ENCODE results near the gene RBP5. TPM values are rescaled to one million over a fixed set of nuclear protein-coding genes. Genes with fewer than 3 reads are reported as not detected.

The RBP5 gene
- total RNA-seq, 1 experiment from 2014 or later = not detected

DNA sequence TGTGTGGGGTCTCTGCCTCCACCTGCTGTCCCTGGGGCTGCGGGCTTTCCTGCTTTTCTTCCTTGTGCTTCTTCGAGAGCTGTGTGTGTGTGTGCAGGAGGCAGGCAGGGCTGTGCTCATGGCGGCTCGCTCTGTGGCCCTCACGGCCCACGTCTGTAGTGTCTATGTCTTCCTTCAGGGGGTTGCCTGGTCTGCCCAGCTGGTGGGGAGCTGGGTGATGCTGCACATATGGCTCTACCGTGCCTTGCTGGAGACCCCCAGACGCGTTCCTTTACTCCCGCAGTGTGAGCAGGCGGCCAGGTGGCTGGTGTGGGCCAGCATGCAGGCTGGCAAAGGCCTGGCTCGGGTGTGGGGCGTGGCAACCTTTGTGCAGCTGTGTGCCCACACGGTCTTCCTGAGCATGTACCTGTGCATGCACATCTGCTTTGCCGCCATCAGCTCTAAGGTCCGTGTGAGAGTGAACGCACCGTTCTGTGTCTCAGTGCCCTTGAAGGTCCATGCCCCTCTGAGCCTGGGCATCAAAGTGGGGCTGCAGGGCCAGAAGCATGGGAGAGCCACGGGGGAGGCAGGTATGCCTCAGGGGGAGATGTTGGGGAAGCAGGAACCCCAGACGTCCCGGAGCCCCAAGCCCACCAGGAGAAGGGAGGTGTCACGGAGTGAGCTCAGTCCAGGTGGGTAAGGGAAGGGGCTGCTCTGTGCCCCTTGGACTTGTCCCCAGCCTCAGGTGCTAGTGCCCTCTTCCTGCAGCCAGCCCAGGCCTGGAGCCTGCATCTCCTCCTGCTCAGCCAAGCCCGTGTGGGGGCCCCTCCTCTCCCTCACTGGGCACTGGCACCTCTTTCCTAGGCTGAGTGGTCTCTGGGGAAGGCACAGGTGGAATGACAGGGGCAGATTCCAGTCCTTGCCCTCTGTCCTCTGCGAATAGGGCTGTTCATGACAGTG is 27.8 kb upstream of the RBP5 start:
- H3K27ac ChIP-seq (ENCODE audit: low read depth, low read length, poor library complexity, severe bottlenecking) = no peak overlapping the region
- H3K4me3 ChIP-seq (ENCODE audit: low read depth, low read length, poor library complexity, severe bottlenecking) = no peak overlapping the region
- no TSS peak for BruUV-seq (replicated peaks)
- intact Hi-C loops (cut with micrococcal nuclease; ENCODE audit: unreplicated experiment) = no loop called here
- no peaks in the 10 kb centered on the region for H3K27me3 ChIP-seq (replicated peaks; ENCODE audit: insufficient read depth, low read depth, low read length, poor library complexity)
- H3K4me1 ChIP-seq (ENCODE audit: insufficient read depth, low read length, poor library complexity, severe bottlenecking) = no peaks in the 10 kb centered on the region
- DNase-seq (ENCODE audit: low spot score) = no peak
- ChIA-PET POLR2A (ENCODE audit: low non-redundant PET) (no interaction called here), CTCF (no interaction called here)
- no peaks in the 10 kb centered on the region for H3K36me3 ChIP-seq (ENCODE audit: insufficient read depth, low read length, poor library complexity, severe bottlenecking)
- TF ChIP-seq EZH2 (IDR thresholded peaks at IDR 0.05; ENCODE audit: borderline replicate concordance, low read depth, low read length, poor library complexity, severe bottlenecking) = no peak
- TF ChIP-seq, protein P1, sequence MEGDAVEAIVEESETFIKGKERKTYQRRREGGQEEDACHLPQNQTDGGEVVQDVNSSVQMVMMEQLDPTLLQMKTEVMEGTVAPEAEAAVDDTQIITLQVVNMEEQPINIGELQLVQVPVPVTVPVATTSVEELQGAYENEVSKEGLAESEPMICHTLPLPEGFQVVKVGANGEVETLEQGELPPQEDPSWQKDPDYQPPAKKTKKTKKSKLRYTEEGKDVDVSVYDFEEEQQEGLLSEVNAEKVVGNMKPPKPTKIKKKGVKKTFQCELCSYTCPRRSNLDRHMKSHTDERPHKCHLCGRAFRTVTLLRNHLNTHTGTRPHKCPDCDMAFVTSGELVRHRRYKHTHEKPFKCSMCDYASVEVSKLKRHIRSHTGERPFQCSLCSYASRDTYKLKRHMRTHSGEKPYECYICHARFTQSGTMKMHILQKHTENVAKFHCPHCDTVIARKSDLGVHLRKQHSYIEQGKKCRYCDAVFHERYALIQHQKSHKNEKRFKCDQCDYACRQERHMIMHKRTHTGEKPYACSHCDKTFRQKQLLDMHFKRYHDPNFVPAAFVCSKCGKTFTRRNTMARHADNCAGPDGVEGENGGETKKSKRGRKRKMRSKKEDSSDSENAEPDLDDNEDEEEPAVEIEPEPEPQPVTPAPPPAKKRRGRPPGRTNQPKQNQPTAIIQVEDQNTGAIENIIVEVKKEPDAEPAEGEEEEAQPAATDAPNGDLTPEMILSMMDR (conservative IDR thresholded peaks at IDR 0.05; ENCODE audit: low read depth, low read length) = no peak
- H3K9me3 ChIP-seq (ENCODE audit: low read depth, low read length, poor library complexity, severe bottlenecking) = no peaks in the 10 kb centered on the region

DNA sequence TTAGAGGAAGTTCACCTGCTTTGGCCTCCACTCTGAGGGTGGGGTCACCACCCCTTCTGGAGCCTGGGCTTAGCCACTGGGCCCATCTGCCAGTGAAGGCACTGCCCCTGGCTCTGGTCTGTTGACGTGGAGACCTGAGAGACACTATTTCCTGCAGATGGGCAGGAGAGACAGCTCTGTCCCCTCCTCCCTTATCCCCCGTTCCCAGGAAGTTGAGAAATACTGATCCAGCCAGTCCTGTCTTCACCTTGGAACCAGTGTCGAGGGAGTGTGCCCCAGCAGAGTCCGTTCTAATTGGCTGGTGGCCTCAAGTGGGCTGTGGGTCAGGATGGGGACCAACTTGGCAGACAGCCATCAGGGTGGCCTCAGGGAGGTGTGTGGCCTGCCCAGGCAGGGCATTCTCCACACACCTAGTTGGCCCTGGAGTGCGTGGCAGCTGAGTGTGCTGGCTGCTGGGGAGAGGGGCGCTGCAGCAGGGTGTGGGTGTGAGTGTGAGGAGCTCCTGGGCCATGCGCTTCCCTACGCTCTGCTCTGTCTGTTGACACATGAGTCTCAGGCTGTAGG is 26.9 kb upstream of the RBP5 start:
- TF ChIP-seq, protein P1 (conservative IDR thresholded peaks at IDR 0.05; ENCODE audit: low read depth, low read length) = no peak
- no peak for TF ChIP-seq EZH2 (IDR thresholded peaks at IDR 0.05; ENCODE audit: borderline replicate concordance, low read depth, low read length, poor library complexity, severe bottlenecking)
- CTCF ChIA-PET = no interaction called here
- BruUV-seq (replicated peaks) = no TSS peak
- Histone ChIP-seq H3K36me3 (ENCODE audit: insufficient read depth, low read length, poor library complexity, severe bottlenecking) (no peaks in the 10 kb centered on the region), H3K27ac (ENCODE audit: low read depth, low read length, poor library complexity, severe bottlenecking) (no peak overlapping the region), H3K4me1 (ENCODE audit: insufficient read depth, low read length, poor library complexity, severe bottlenecking) (no peaks in the 10 kb centered on the region), H3K9me3 (ENCODE audit: low read depth, low read length, poor library complexity, severe bottlenecking) (no peaks in the 10 kb centered on the region), H3K27me3 (replicated peaks; ENCODE audit: insufficient read depth, low read depth, low read length, poor library complexity) (no peaks in the 10 kb centered on the region), H3K4me3 (ENCODE audit: low read depth, low read length, poor library complexity, severe bottlenecking) (no peak overlapping the region)
- no peak for DNase-seq (ENCODE audit: low spot score)
- POLR2A ChIA-PET (ENCODE audit: low non-redundant PET) = no interaction called here
- intact Hi-C loops (cut with micrococcal nuclease; ENCODE audit: unreplicated experiment) = no loop called here

DNA sequence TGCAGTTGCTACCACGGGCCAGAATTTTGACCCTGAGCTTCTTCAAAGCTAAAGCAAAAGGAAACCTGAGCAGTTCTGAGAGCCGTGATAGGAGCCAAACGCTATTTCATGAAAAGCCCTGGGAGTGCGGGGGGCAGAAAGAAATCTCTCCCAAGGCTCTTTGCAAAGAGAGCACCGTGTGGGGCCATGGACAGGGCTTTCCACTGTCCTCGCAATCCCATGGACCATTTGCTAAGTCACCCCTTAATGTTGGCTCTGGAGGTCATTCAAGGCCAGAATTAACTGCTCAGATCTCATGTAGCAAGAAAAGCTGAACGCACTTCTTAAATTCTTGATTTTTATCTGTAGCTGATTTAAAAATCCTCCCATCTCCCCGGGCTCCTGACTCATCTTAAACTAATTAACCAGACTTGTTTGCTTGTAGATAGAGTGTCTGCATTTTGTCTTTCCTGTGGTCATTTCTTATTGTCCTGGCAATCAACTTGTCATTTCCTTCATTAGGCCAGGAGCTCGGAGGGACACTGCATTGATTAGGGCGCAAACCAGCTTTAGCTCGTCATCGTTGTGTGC is 26.3 kb upstream of the RBP5 start:
- Histone ChIP-seq H3K4me3 (ENCODE audit: low read depth, low read length, poor library complexity, severe bottlenecking) (no peak overlapping the region), H3K27me3 (replicated peaks; ENCODE audit: insufficient read depth, low read depth, low read length, poor library complexity) (no peaks in the 10 kb centered on the region), H3K36me3 (ENCODE audit: insufficient read depth, low read length, poor library complexity, severe bottlenecking) (no peaks in the 10 kb centered on the region), H3K27ac (ENCODE audit: low read depth, low read length, poor library complexity, severe bottlenecking) (no peak overlapping the region), H3K4me1 (ENCODE audit: insufficient read depth, low read length, poor library complexity, severe bottlenecking) (no peaks in the 10 kb centered on the region), H3K9me3 (ENCODE audit: low read depth, low read length, poor library complexity, severe bottlenecking) (no peaks in the 10 kb centered on the region)
- CTCF ChIA-PET = no interaction called here
- BruUV-seq (replicated peaks) = no TSS peak
- POLR2A ChIA-PET (ENCODE audit: low non-redundant PET) = no interaction called here
- intact Hi-C loops (cut with micrococcal nuclease; ENCODE audit: unreplicated experiment) = no loop called here
- no peak for DNase-seq (ENCODE audit: low spot score)
- TF ChIP-seq, protein P1 (conservative IDR thresholded peaks at IDR 0.05; ENCODE audit: low read depth, low read length) = no peak
- TF ChIP-seq EZH2 (IDR thresholded peaks at IDR 0.05; ENCODE audit: borderline replicate concordance, low read depth, low read length, poor library complexity, severe bottlenecking) = no peak

All from A673 (cell line).